Right lobe of liver (tissue), 4 donors: ENCODE results near the gene AFF4.

Source experiments
- POLR2A ChIP-seq: fragments of 450-650 bp; IDR thresholded peaks from one replicate; pipeline ENCODE4 v1.6.1; 2017; ENCODE audit warnings: antibody characterized with exemption, mild to moderate bottlenecking
- TF ChIP-seq, protein P1 (sequence below), 4 donors: fragments of 200-600 bp in 3 of 4; fragments of 450-650 bp in 1 of 4; IDR thresholded peaks; one replicate each; pipeline versions ENCODE4 v1.5.1 to v1.8.0; 2016 to 2022; ENCODE audit warnings: antibody characterized with exemption in 4 of 4, mild to moderate bottlenecking in 2 of 4
- donor health status: DM: no; HTN: no; CAD: no.
- donor health status: DM: no; HTN: no; CAD: no.
- donor health status: DM: no; HTN: yes; CAD: no.

DNA sequence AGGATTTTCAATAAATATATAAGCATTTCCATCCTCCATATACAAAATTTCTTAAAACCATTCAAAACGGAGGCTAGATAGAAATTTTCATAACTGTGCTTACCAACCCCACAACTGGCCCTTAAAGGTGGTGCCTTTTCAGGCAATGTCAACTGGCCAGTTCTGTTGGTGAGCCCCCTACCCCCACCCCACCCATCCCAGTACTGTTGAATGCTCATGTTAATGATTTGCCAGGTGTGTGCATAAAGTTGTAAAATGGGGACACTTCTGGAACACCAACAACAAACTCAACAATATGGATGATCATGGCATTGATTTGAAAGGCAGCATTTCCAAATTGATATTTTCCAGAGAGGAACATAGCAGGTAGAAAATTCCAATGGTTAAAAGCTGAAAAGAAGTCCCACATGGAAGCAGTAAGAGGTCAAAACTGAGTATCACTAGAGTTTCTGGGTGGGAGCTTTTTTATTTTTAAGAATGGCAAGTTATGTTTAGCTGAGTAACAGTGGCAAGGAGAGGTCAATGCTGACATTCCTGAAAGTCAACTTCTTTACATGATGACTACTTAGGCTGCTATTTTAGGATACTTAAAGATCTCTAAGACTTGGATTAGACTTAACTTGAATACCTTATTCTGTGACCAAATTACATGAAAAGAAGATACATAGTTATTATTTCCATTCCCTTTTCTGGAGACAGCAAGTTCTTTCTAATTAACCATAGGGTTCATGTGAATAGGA, 87.2 kb downstream of the AFF4 start:
- no peak for TF ChIP-seq POLR2A
- TF ChIP-seq, protein P1, sequence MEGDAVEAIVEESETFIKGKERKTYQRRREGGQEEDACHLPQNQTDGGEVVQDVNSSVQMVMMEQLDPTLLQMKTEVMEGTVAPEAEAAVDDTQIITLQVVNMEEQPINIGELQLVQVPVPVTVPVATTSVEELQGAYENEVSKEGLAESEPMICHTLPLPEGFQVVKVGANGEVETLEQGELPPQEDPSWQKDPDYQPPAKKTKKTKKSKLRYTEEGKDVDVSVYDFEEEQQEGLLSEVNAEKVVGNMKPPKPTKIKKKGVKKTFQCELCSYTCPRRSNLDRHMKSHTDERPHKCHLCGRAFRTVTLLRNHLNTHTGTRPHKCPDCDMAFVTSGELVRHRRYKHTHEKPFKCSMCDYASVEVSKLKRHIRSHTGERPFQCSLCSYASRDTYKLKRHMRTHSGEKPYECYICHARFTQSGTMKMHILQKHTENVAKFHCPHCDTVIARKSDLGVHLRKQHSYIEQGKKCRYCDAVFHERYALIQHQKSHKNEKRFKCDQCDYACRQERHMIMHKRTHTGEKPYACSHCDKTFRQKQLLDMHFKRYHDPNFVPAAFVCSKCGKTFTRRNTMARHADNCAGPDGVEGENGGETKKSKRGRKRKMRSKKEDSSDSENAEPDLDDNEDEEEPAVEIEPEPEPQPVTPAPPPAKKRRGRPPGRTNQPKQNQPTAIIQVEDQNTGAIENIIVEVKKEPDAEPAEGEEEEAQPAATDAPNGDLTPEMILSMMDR (IDR thresholded peaks at IDR 0.05) = no peak
